Islet of Langerhans (tissue), 1 donor: ENCODE data around the gene RNFT2.
"Not testable (repeated sequence)": the region's sequence is repeated elsewhere in the genome, so short reads cannot be mapped to it uniquely, and the experiment has no call there.

Source experiments
- FAIRE-seq: peaks from one replicate; lab custom pipeline; 2011; peaks lifted over from hg19 to GRCh38; lab: Jason Lieb, UNC

Gene RNFT2

GRCh38 chr12:116745554-116745953 is 7.4 kb downstream of the RNFT2 start:
- no peak for FAIRE-seq

GRCh38 chr12:116749884-116750283 is 11.8 kb downstream of the RNFT2 start:
- no peak for FAIRE-seq

- no peak for FAIRE-seq
Measured at GRCh38 chr12:116750298-116750697, 12.2 kb downstream of the RNFT2 start.

GRCh38 chr12:116754097-116754496 is 16.0 kb downstream of the RNFT2 start:
- FAIRE-seq: not testable (repeated sequence)

- FAIRE-seq: not testable (repeated sequence)
Measured at GRCh38 chr12:116754783-116755182, 16.7 kb downstream of the RNFT2 start.

GRCh38 chr12:116759783-116760621 is 21.9 kb downstream of the RNFT2 start:
- FAIRE-seq: no peak

GRCh38 chr12:116760622-116761020 is 22.5 kb downstream of the RNFT2 start:
- FAIRE-seq: no peak

GRCh38 chr12:116761499-116761898 is 23.4 kb downstream of the RNFT2 start:
- no peak for FAIRE-seq

- FAIRE-seq: no peak
Measured at GRCh38 chr12:116765271-116765670, 27.2 kb downstream of the RNFT2 start.

GRCh38 chr12:116766285-116766684 is 28.2 kb downstream of the RNFT2 start:
- FAIRE-seq: no peak

- no peak for FAIRE-seq
Measured at GRCh38 chr12:116766746-116767145, 28.6 kb downstream of the RNFT2 start.

- FAIRE-seq: no peak
Measured at GRCh38 chr12:116771651-116772050, 33.5 kb downstream of the RNFT2 start.

- no peak for FAIRE-seq
Measured at GRCh38 chr12:116773276-116773731, 35.2 kb downstream of the RNFT2 start.

- no peak for FAIRE-seq
Measured at GRCh38 chr12:116774020-116774419, 35.9 kb downstream of the RNFT2 start.

- FAIRE-seq: no peak
Measured at GRCh38 chr12:116777245-116777644, 39.1 kb downstream of the RNFT2 start.

- FAIRE-seq: no peak
Measured at GRCh38 chr12:116779597-116779996, 41.5 kb downstream of the RNFT2 start.

GRCh38 chr12:116780942-116781341 is 42.8 kb downstream of the RNFT2 start:
- no peak for FAIRE-seq

GRCh38 chr12:116783525-116784237 is 45.6 kb downstream of the RNFT2 start:
- no peak for FAIRE-seq

GRCh38 chr12:116784238-116784612 is 46.1 kb downstream of the RNFT2 start:
- FAIRE-seq: no peak

GRCh38 chr12:116789562-116789961 is 51.4 kb downstream of the RNFT2 start:
- FAIRE-seq: not testable (repeated sequence)

GRCh38 chr12:116790066-116790465 is 52.0 kb downstream of the RNFT2 start:
- FAIRE-seq: no peak

GRCh38 chr12:116792403-116792802 is 54.3 kb downstream of the RNFT2 start:
- FAIRE-seq: no peak

- no peak for FAIRE-seq
Measured at GRCh38 chr12:116794725-116795124, 56.6 kb downstream of the RNFT2 start.

GRCh38 chr12:116797885-116798284 is 59.8 kb downstream of the RNFT2 start:
- FAIRE-seq: no peak
